Smooth muscle cell (in vitro differentiated cells): ENCODE results near the gene PADI3. TPM values are rescaled to one million over a fixed set of nuclear protein-coding genes. Genes with fewer than 3 reads are reported as not detected.

Experiments
- DNase-seq: peaks from one replicate; lab custom pipeline; 2025; ENCODE audit not compliant: unreplicated experiment; lab: John Stamatoyannopoulos, UW
- H2AFZ ChIP-seq: fragments of 200-600 bp; sonication (generic); 2 replicates; pipeline ENCODE4 v1.6.0; 2016; ENCODE audit warnings: antibody characterized with exemption, low read depth, mild to moderate bottlenecking
- H3F3A ChIP-seq: fragments of 200-600 bp; sonication (generic); 2 replicates; pipeline ENCODE4 v1.6.0; 2017; ENCODE audit warnings: antibody characterized with exemption, low read depth
- H3K27ac ChIP-seq: fragments of 200-600 bp; sonication (generic); 2 replicates; pipeline ENCODE4 v1.5.1; 2016; ENCODE audit warnings: low read depth, mild to moderate bottlenecking
- H3K27me3 ChIP-seq: fragments of 200-600 bp; sonication (generic); 2 replicates; pipeline ENCODE4 v1.6.1; 2016; ENCODE audit warnings: low read depth, mild to moderate bottlenecking
- H3K36me3 ChIP-seq: fragments of 200-600 bp; sonication (generic); 2 replicates; pipeline ENCODE4 v1.5.1; 2016; ENCODE audit warnings: low read depth
- H3K4me1 ChIP-seq: fragments of 200-600 bp; sonication (generic); 2 replicates; pipeline ENCODE4 v1.5.1; 2016; ENCODE audit warnings: low read depth
- H3K4me2 ChIP-seq: fragments of 200-600 bp; sonication (generic); 2 replicates; pipeline ENCODE4 v1.6.0; 2016; ENCODE audit warnings: mild to moderate bottlenecking
- H3K4me3 ChIP-seq: fragments of 200-600 bp; sonication (generic); 2 replicates; pipeline ENCODE4 v1.5.1; 2016; ENCODE audit warnings: mild to moderate bottlenecking
- H3K79me2 ChIP-seq: fragments of 200-600 bp; sonication (generic); 2 replicates; pipeline ENCODE4 v1.6.0; 2016; ENCODE audit warnings: low read depth, mild to moderate bottlenecking
- H3K9ac ChIP-seq: fragments of 200-600 bp; sonication (generic); 2 replicates; pipeline ENCODE4 v1.6.0; 2016; ENCODE audit warnings: low read depth
- H3K9me3 ChIP-seq: fragments of 200-600 bp; sonication (generic); replicated peaks from 2 replicates; pipeline ENCODE4 v1.5.1; 2016; ENCODE audit warnings: low read depth
- H4K20me1 ChIP-seq: fragments of 200-600 bp; sonication (generic); 2 replicates; pipeline ENCODE4 v1.6.0; 2016; ENCODE audit warnings: low read depth
- CTCF ChIP-seq: fragments of 200-600 bp; sonication (generic); IDR thresholded peaks from 2 replicates; pipeline ENCODE4 v1.5.1; 2017; ENCODE audit warnings: borderline replicate concordance, mild to moderate bottlenecking, antibody characterized with exemption; ENCODE audit not compliant: insufficient read depth, poor library complexity, severe bottlenecking
- WGBS: methylation state at CpG from one replicate; pipeline ENCODE4 v1.1.7; 2016; ENCODE audit warnings: low lambda C conversion rate; 5-methylcytosine and 5-hydroxymethylcytosine counted together
- polyA plus RNA-seq: library from polyadenylated mRNA; unstranded; fragments of >200 nt; fragmentation: Nextera tagmentation; extraction: Ambion mirVana; gene quantifications from 2 replicates; pipeline ENCODE4 v1.2.1, GENCODE V29; 2016
- total RNA-seq: library from RNA; depleted of rRNA; stranded (reverse); fragments of >200 nt; gene quantifications from 2 replicates; pipeline ENCODE4 v1.2.3, GENCODE V29; 2014

The PADI3 gene
- total and polyA plus RNA-seq, 2 experiments from 2014 or later: not detected

GRCh38 chr1:17260738-17261137 lies 11.8 kb downstream of the PADI3 start:
- no peaks in the 10 kb centered on the region for H3K36me3 ChIP-seq
- 93% methylated on average over 5 of the region's 5 CpGs for WGBS
- no peaks in the 10 kb centered on the region for H3K79me2 ChIP-seq
- H2AFZ ChIP-seq: no peak overlapping the region
- peaks cover 3% of the 10 kb centered on the region for H3K27me3 ChIP-seq
- no peaks in the 10 kb centered on the region for H4K20me1 ChIP-seq
- no peak for TF ChIP-seq CTCF
- H3K4me1 ChIP-seq: no peaks in the 10 kb centered on the region
- no peak overlapping the region for H3K27ac ChIP-seq
- no peaks in the 10 kb centered on the region for H3F3A ChIP-seq
- H3K9me3 ChIP-seq: no peaks in the 10 kb centered on the region
- no peak overlapping the region for H3K9ac ChIP-seq
- H3K4me2 ChIP-seq: no peak overlapping the region
- DNase-seq: no peak
- no peak overlapping the region for H3K4me3 ChIP-seq

- no peak for TF ChIP-seq CTCF
- Histone ChIP-seq H2AFZ (no peak overlapping the region), H3K79me2 (no peaks in the 10 kb centered on the region), H3K36me3 (no peaks in the 10 kb centered on the region), H3K4me3 (no peak overlapping the region), H3K9me3 (no peaks in the 10 kb centered on the region), H3K27ac (no peak overlapping the region), H3K4me1 (no peaks in the 10 kb centered on the region), H3K4me2 (no peak overlapping the region), H3K27me3 (no peaks in the 10 kb centered on the region), H4K20me1 (no peaks in the 10 kb centered on the region), H3K9ac (no peak overlapping the region), H3F3A (no peaks in the 10 kb centered on the region)
- no peak for DNase-seq
Measured at GRCh38 chr1:17263936-17264335, 15.0 kb downstream of the PADI3 start.

DNA sequence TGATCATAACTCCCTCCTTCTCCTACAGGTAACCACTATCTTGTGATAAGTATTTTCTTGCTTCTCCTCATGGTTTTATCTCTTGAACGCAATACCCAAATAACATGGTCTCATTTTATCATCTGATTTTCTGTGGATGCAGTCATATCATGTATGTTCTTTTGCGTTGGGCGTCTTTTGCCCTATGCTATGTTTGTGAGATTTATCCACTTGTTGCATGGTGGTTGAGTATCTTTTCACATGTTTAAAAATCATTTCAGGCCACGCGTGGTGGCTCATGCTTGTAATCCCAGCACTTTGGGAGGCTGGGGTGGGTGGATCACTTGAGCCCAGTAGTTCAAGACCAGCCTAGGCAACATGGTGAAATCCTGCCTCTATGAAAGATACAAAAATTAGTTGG lies 15.6 kb downstream of the PADI3 start:
- no peaks in the 10 kb centered on the region for H3F3A ChIP-seq
- 97% methylated on average over 5 of the region's 5 CpGs for WGBS
- no peaks in the 10 kb centered on the region for H3K9me3 ChIP-seq
- H3K4me2 ChIP-seq: no peak overlapping the region
- no peak overlapping the region for H3K9ac ChIP-seq
- H3K27me3 ChIP-seq: no peaks in the 10 kb centered on the region
- H3K79me2 ChIP-seq: no peaks in the 10 kb centered on the region
- no peaks in the 10 kb centered on the region for H4K20me1 ChIP-seq
- no peak overlapping the region for H3K4me3 ChIP-seq
- TF ChIP-seq CTCF: no peak
- no peaks in the 10 kb centered on the region for H3K4me1 ChIP-seq
- H3K36me3 ChIP-seq: no peaks in the 10 kb centered on the region
- DNase-seq: no peak
- no peak overlapping the region for H2AFZ ChIP-seq
- H3K27ac ChIP-seq: no peak overlapping the region

DNA sequence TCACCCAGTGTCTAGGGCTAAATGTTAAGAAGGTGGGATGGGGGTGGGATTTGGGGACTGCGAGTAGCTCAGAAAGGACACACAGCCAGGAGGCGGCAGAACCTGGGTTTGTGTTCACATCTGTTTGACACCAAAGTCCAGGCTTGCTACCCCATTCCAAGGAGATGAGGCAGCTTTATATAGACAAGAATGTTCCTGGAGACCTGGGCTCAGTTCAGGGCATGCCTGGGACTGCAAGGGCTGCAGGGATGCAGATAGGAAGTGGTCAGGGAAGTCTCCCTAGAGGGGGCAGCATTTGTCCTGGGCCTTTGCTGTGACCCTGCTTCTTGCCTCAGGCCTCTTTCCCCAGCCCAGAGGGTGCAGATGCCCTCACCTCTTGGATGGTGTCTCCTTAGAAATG lies 16.3 kb downstream of the PADI3 start:
- Histone ChIP-seq H3K27me3 (no peaks in the 10 kb centered on the region), H3K36me3 (no peaks in the 10 kb centered on the region), H3K9ac (no peak overlapping the region), H4K20me1 (no peaks in the 10 kb centered on the region), H3K79me2 (no peaks in the 10 kb centered on the region), H2AFZ (no peak overlapping the region), H3K27ac (no peak overlapping the region), H3K4me2 (no peak overlapping the region), H3K4me1 (no peaks in the 10 kb centered on the region), H3F3A (no peaks in the 10 kb centered on the region), H3K9me3 (no peaks in the 10 kb centered on the region), H3K4me3 (no peak overlapping the region)
- WGBS: 74% methylated on average over 2 of the region's 2 CpGs
- no peak for TF ChIP-seq CTCF
- no peak for DNase-seq
